HG02678 (cell line): ENCODE data around the gene CRYAB.

Source experiments
- ATAC-seq: cut with Tn5 transposase; IDR thresholded peaks from one replicate; pipeline ENCODE4 v1.9.1; 2021; ENCODE audit warnings: mild to moderate bottlenecking, moderate library complexity; ENCODE audit not compliant: unreplicated experiment

Gene CRYAB, protein sequence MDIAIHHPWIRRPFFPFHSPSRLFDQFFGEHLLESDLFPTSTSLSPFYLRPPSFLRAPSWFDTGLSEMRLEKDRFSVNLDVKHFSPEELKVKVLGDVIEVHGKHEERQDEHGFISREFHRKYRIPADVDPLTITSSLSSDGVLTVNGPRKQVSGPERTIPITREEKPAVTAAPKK

DNA sequence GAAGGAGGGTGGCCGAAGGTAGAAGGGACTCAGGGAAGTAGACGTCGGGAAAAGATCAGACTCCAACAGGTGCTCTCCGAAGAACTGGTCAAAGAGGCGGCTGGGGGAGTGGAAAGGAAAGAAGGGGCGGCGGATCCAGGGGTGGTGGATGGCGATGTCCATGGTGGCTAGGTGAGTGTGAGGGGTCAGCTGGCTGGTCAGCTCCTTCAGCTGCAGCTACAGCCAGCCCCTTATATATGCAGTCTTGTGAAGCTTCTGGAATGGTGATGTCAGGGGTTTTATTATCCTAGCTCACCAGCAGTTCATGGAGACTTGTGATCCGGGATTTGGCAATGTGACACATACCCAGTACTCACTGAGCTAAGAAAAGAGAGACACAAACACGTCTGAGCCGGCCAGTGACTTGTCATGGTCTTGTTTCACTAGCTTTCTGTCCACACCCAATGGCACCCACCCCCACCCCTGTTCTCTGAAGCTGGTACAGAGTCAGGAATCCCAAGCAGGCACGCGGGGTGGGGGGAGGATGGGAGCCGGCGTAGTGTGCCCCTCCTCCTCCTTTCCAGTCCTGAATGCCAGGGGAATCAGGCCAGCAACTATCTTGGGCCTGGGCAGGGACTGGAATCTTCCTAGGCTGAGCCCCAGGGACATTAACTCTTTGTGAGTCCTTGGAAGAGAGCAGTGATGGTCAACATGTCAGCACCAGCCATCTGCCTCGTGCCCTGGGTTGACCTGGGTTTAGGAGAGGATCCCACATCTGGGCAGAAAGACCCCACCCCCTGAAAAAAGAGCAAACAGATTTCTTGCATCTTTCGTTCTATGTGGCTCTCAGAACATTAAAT lies at the start of gene CRYAB:
TSS of gene CRYAB (minus strand) at position 208 of the 839 bp plus-strand sequence. CDS start at position 162, 46 bp downstream.
- ATAC-seq: no peak

DNA sequence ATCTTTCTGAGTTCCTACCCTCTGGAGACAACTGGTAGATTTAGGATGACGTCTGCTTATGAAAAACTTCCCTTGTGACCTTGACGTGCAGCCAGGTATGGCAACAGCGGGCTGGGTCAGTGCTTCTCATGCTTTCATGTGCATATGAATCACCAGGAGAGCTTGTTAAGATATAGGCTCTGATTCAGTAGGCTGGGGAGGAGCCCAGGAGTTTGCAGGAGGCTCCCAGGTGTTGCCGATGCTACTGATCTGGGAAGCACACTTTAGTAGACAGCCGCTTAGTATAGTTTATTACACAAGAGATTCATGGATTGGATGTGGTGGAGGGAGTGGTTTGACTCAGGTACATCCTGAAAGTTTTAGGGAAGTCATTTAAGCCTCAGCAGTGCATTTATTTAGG lies 49.3 kb upstream of the CRYAB start:
- no peak for ATAC-seq

DNA sequence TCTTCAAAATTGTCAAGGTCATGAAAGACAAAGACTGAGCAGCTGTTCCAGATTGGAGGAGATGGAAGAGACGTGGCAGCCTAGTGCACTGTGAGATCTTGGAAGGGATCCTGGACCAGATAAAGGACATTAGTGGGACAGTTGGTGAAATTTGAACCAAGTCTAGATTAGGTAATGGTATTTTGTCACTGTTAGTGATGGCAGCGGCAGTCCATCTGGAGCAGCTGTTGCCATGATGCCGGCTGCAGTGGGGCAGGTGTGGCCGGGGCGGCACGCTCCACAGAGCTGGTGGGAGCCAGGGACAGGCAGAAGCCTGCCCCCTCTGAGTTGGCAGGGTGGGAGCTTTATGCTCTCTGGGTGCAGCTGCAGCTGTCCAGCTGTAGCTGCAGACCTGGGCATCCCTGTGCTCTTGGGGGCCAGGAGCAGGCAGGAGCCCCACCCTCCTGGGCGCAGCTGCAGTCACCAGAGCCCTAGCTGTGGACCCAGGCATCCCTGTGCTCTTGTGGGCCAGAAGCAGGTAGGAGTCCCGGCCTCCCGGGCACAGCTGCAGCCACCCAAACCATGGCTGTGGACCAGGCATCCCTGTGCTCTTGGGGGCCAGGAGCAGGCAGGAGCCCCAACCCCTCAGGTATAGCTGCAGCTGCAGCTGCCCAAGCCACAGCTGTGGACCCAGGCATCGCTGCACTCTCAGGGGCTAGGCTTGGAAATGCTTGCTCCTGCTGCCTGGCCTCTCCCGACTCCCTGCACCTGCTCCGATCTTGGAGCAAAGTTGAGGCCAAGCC lies 46.3 kb upstream of the CRYAB start:
- no peak for ATAC-seq

DNA sequence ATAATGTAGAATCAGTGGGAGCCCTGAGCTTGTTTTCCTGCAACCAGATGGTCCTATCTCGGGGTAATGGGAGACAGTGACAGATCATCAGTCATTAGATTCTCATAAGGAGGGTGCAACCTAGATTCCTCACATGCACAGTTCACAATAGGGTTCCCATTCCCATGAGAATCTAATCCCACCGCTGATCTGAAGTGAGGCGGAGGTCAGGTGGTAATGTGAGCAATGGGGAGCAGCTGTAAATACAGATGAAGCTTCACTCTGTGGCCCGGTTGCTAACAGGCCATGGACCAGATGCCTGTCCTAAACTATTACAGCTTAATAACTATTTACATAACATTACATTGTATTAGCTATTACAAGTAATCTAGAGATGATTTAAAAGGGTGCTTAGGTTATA lies 42.6 kb upstream of the CRYAB start:
- no peak for ATAC-seq

DNA sequence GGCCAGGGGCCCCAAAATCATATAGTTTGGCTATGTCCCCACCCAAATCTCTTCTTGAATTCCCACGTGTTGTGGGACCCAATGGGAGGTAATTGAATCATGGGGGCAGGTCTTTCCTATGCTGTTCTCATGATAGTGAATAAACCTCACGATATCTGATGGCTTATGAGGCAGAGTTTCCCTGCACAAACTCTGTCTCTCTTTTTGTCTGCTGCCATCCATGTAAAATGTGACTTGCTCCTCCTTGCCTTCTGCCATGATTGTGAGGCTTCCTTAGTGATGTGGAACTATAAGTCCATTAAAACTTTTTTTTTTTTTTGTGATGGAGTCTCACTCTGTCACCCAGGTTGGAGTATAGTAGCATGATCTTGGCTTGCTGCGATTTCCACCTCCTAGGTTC lies 40.0 kb upstream of the CRYAB start:
- no peak for ATAC-seq

DNA sequence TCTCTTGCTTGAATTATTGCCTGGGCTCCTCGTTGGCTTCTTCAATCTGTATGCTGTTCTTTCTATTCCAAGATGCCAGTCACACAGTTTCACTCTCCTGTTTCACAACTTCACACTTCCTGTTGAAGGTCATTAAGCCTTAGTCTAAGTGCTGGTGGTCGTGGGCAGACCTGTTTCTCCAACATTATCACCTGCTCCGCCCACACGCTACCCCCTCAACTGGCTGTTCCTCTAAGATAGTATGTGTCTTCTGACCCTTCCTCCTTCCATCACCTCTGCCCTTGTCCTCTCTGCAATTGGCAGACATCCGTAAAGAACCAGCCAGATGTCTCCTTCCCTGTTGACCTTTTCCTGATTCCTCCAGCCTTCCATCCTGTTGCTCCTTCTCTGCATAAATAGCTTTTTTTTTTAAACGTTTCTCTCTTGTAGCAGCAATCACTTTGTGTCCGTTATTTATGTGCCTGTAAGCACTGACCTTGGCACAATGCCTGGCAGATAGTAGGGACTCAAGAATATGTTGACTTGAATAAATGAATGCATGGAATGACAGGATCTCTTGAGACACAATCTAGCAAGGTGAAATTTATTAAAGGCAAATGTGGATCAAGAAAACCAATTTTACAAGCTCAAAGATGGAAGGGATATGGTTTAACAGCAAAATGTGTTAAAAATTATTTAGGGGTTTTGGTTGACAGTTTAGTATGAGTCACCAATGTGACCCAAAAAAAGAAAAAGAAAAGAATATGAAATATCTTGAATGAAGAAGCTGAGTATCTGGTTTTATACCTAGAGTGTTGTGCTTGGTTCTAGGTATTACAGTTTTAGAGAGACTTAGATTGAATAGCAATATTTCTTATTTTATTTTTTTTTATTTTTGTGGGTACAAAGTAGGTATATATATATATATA lies 38.2 kb upstream of the CRYAB start:
- ATAC-seq: no peak

DNA sequence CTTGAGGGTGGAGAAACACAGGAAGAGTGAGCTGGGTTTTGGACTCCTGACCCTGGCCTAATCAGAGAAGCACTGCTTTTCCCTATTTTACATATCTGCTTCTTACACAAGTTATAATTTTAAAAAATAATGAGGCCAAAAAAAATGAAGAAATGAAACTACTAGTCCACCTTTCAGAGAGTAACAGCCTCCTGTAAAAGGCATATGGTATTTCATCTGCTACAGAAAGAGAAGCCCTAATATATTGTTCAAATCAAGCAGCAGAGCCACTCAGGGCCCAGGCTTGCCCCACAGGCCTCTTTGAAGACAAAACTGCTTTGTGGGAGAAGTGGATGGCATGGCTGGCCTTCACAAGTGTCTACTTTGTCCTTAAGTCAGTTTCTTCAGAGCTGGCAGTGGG lies 35.6 kb upstream of the CRYAB start:
- no peak for ATAC-seq

DNA sequence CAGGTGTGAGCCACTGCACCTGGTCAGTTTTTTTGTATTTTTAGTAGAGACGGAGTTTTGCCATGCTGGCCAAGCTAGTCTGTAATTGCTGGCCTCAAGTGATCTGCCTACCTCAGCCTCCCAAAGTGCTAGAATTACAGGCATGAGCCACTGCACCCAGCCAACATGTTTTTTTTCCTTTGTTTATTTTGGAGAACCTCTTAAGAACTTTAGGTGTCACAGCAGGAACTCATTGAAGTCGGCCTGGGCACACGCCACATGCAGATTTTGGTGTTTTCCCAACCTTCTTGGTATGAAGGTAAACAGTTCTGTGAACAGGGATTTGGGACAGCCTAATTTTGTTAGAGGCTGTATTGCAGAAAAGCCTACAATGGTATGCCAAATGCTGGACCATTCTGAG lies 34.9 kb upstream of the CRYAB start:
- no peak for ATAC-seq

DNA sequence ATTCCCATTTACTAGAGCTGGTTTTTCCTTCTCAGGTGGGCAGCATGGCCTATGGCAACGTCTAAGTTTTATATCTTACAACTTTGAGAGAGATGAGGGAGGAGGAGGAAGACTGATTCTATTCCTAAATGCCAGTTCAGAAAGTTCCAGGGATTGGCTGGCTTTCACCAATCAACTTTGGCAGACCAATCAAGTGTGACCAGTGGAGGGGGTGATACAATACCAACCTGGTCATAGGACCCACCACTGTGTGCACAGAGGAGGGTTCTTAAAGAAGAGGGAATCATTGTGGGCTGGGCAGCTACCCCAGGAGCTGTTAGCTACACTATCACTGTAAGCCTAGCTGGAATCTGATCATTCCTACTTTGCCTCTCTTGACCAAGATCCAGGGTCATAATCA lies 33.6 kb upstream of the CRYAB start:
- no peak for ATAC-seq

DNA sequence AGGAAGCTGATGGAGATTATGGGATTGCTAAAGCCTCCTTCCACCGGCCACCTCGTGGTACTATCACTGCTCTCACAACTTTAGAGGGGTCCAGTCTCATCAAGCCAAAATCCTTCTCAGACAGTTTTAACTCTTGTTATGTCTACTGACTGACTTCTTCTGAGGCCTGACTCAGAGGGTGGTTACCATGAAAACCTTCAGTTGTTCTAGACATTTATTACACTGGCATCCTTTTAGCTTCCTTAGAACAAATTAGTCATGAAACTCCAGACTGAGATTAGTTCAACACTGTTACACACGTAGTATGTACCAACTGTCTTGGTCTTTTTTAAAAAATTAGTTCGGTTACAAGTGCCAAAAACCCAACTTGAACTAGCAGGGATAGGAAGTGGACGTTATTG lies 33.1 kb upstream of the CRYAB start:
- ATAC-seq: no peak

DNA sequence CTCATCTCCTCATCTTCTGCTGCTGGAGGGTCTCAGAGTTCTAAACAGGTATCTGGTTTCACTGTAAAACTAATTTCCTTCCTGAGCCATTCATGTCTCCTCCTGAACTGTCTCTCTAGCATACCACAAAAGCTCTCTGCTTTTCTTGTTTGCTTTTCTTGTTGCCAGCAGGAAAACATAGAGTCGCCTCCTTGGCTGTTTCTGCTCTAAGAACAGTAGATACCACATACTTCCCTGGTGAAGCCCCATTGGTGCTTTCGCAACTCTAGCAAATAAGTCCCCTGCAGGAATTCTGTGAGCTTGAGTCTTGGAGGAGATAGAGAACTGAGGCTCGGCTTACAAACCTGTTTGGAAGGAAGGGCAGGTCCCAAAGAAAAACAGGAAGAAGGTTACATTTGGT lies 32.6 kb upstream of the CRYAB start:
- ATAC-seq: no peak

DNA sequence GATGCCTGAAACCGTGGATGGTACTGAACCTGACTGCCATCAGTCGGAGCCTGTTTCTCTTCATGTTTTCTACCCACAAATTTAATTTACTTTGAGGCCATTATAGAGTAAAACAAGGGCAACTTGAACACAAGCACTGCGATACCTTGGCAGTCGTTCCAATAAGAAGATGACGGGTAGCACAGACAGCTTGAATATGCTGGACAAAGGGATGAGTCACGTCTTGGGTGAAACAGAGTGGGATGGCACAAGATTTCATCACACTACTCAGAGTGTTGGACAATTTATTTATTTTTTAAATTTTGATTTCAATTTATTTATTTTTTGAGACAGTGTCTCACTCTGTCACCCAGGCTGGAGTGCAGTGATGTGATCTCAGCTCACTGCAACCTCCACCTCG lies 31.3 kb upstream of the CRYAB start:
- ATAC-seq: no peak

DNA sequence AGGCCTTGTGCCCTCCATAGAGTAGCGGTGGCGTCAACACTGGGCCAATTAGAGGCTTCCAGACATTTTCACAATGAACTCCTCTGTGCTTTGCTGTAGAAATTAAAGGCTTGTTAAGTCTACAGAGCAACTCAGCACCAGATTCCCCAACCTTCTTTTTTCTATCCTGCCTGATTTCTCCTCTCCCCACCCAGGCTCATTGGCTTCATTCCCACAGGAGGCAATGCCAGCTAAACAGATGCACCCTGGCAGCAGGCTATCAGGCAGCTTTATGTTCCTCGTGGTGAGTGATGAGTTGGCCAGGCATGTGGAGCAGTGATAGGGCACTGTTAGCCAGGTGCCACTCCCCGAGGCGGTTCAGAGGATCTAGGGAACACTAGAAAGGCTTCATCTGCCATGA lies 30.4 kb upstream of the CRYAB start:
- ATAC-seq: no peak

DNA sequence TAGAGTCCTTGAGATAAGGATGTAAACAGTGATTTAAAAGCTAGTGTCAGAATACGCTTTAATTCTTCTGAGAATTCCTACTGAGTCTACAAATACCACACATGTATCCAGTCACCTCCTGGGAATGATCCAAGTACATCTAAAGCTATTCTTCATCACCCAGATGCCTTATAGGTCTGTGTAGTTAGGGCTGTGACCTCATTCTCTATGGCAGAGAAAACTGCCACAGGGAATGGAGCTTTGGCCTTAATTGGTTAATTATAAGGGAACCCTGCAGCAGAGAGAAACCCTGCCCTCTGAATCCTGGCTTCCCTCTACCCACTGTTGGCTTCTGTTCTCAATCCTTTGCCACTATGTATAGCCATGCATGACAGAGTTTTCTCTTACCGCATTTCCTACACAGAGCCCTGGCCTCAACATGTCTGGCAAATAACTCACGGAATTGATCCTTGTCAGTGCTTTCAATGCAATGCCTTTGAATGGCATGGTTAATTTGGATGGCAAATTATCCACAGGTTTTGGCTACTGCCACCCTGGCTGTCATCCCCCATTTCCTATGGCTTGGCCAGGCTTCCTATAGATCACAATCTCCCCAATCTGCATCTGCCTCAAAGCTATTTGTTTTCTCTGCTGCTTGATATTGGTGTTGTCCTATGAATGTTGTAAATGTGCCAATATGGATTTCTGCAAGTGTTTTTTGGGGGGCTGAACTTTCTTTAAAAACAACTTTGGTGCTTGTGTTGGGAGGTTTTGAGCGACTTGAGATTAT lies 28.4 kb upstream of the CRYAB start:
- no peak for ATAC-seq

DNA sequence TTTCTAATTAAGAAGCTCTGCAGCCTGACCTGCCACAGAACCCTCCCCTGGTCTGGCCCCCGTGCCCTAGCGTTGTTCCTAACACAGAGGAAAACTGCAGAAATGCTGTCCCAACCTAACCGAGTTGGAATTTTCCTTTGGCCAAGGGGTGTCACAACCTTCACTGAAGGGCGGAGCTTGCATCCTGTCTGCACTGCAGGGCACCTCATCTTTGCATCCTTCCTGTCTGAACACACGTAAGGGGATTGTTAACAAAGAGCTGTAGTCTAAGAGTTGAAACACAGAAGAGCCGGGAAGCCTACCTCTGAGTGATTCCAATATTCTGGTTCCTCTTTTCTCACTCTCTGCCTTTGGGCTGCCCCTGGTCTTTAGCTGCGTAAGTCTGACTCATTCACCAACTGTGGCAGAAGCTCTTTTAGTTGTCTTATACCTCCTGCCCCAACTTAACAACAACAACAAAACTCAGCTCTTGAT lies 27.2 kb upstream of the CRYAB start:
- ATAC-seq: peak; percentile 78

DNA sequence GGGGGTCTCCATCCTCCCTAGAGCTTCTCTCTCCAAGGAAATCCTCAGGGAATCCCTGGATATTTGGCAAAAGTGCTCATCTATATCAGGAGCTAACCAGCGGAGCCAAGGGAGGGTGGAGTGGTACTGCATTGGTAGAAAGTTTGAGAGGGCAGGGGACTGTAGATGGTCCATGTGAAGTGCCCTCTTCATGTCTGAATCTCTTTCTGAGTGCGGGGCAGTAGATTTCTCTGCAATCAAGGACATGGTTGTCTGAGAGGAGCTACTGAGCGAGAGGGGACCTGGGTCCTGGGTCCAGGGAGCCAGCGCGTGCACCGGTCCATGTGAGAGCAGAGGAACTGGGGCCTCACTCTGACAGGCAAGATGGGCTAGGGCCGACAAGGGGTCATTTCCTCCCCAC lies 26.3 kb upstream of the CRYAB start:
- no peak for ATAC-seq

DNA sequence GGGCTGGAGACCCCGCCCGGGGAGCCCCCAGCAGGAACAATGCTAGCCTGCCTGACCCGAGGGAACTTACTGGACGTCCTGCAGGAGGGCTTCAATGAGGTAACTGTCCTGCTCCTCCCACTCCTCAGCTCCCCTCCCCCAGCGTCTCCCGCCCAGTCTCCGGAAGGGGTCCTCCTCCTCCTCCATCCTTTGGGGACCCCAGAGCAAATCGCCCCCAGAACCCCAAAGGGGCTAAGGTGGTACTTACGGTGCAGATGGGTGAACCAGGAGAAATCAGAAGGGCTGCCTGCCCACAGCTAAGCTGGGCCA lies 25.8 kb upstream of the CRYAB start:
- no peak for ATAC-seq

DNA sequence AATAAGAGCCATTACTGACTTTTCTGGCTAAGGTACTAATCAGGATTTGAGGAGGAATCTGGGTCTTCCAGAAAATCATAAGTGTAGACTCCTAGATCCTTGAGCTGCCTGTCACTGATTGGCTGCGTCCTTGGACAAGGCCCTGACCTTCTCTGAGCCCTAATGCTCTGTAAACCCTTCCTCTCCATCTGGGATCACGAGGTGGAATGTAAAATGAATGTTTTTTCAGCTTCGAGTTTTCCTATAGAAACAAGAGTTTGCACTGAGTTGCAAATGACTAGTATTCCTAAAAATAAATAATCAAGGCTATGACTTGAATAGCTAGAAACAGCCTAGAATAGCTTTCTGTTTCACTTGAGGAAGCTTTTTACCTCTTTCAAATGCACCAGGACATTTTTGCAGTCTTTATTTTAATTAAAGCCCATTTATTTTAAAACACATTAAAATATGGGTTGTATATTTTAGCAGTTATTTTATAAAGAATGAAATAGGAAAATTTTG lies 24.5 kb upstream of the CRYAB start:
- no peak for ATAC-seq

DNA sequence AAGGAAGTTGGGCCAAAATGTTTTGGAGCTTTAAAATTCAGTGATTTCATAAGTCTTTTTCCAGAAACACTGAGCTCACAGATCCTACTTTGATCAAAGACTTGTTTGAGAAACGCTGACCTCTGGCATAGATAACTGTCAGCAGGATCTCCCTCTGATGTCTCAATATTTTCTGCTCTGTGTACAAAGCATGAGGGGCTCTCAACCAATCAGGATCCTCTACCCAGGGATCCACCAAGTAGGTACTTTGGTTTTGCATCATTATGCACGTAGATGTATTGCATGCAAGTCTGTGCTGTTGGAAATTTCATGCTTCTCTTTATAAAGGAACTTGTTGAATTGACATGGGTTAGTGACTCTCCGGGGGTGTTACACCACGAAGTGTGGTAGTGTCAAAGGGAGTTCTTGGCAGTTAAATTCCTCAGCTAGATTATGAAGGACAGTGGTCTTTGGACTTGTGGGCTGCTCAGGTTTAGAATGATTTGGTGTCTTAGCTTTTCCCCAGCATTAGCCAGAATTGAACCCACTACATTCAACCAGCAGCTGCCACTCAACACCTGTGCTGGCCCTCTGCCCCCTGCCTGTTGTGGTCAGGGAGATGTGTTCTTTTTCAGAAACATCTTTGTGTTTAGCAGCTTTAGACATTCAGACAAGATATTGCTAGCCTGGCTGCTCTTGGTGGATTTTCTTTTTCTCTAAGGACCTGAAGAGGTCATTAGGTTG lies 23.9 kb upstream of the CRYAB start:
- ATAC-seq: no peak
